NCI-H2171 treated with DMSO at 0.1 percent for 48 hours (cell line): Measurements from ENCODE around the gene DST.

Experiments
- DNase-seq: peaks from one replicate; lab custom pipeline; 2025; lab: John Stamatoyannopoulos, UW

The DST gene

GRCh38 chr6:56480654-56481337, 161.9 kb downstream of the DST start:
- no peak for DNase-seq

GRCh38 chr6:56480246-56480645, 162.4 kb downstream of the DST start:
- DNase-seq, result no peak

DNA sequence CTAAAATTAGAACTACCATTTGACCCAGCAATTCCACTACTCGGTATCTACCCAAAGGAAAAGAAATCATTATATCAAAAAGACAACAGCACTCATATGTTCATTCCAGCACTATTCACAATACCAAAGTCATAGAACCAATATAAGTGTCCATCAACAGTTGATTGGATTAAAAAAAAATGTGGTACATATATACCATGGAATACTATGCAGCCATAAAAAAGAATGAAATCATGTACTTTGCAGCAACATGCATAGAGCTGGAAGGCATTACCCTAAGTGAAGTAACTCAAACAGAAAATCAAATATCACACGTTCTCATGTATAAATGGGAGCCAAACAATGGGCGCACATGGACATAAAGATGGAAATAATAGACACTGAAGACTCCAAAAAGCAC, 163.3 kb downstream of the DST start:
- no peak for DNase-seq

- DNase-seq, result no peak
These were observed 164.5 kb downstream of the DST start for GRCh38 chr6:56478202-56478601.

GRCh38 chr6:56477241-56477640, 165.4 kb downstream of the DST start:
- no peak for DNase-seq

GRCh38 chr6:56475736-56476457, 166.8 kb downstream of the DST start:
- no peak for DNase-seq

DNA sequence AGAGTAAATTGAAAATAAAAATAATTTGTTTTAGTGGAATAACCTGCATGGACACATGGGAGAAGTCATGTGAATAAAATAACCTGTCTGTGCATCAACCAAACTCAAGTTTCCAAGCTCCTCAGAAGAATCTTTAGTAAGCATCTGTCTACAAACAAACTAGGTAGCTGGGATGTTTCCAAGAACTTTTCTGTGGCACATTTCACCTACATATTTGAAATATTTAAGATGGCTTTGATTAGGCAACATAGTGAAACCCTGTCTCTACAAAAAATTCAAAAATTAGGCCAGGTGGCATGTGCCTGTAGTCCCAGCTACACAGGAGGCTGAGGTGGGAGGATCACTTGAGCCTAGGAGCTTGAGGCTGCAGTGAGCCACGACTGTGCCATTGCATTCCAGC, 168.2 kb downstream of the DST start:
- no peak for DNase-seq

- DNase-seq, result no peak
These were observed 179.2 kb downstream of the DST start for GRCh38 chr6:56463443-56463842.

DNA sequence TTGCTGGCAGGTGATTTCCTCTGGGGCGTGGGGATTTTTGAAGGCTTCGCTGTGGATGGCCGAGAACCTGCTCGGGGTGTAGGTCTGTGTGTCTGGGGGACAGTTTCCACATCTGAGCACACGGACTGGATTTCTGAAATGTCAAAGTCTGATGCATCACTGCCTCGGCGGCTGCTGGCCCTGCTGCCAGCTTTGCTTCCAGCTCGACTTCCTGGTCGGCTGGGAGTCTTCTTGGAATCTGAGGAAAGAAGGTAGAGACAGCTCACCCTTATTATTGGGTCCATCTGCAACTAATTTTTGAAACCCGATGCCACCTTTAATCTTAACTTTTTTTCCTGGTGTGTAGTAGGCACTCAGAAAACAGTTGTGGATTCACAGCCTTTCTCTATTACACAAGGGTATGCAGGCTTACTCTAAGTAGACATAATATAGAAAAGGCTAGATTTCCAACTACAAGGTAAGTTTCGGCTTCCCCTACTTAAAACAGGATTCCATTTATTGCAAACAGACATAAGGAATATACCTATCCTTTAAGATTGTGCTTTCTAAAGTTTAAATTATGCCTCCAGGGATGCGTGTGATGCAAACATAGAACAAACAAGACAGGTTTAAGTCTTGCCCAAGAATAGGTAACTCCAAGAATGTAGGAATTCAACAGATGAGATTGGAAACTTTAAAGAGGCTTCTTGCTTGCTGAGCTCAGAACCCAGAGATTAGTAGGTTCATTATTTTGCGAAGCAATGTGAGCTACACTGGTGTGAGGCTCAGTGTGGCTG, 183.5 kb downstream of the DST start:
- no peak for DNase-seq

GRCh38 chr6:56458324-56458884, 184.3 kb downstream of the DST start:
- no peak for DNase-seq

DNA sequence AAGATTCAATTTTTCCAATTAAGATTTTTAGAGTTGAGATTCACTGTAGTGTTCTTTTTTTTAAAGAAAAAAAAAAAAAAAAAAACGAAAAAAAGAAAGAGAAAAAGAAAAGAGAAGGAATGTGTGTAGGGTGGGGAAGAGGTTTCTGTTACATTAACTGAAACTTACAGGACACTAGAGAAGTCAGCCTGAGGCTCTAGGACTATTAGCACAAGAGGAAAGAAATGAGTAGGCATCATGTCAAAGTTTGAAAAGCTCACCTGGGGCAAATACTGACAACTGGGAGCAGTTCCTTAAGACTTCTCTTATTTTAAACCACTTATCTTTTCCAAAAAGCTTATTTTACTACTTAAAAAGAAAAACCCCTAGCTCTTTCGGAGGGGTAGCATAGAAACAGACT, 185.9 kb downstream of the DST start:
- no peak for DNase-seq

GRCh38 chr6:56450882-56451739, 191.6 kb downstream of the DST start:
- no peak for DNase-seq

GRCh38 chr6:56450376-56450775, 192.3 kb downstream of the DST start:
- no peak for DNase-seq

DNA sequence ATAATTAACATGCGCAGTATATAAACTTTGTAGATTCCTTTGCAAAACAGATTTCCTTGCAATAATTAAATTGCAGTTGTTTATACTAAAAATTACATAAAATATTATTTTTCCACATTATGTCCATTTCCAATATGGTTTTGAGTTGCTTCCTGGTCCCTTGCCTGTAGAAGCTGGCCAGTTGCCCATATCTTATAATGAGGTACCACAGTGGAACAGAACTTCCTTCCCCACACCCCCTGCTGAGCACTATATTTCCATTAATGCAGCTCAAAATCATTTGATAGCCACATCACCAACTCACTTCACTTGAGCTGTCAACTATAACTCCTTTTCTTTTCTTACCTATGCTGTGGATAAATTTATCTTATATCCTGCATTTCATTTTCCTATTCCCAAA, 194.6 kb downstream of the DST start:
- no peak for DNase-seq

DNA sequence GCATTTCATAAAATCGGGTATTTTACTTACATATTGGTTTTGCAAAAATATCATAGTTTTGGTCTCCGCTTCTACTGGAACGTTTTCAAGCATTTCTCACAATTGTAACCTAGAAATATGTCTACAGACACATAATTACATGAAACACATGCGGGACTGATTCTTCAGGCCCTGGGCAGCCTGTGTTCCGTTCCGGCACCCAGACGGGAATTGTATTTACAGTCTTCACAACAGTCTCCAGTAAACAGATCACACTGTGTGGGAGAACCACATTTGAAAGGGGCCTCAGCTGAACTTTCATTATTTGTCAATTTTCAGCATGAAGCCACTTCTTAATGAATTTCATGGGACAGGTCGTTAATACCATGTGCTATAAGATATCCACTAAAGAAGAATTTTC, 196.9 kb downstream of the DST start:
- no peak for DNase-seq

DNA sequence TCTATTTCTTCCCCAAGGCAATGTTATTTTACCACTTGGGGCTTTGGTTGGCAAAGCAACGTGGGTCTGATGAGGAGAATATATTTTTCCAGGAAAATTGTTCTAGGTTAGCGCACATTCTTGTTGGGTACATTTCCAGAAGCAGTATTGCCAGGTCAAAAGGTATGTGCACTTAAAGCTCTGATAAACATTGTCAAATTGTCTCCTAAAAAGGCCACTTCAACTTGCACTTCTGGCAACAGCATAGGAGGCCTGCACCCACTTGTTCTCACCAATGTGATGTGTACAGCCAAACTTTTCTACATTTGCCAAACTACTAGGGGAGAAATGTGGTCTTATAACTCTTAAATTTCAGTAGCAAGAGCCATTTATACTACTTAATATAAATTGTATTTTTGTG, 197.8 kb downstream of the DST start:
- no peak for DNase-seq

DNA sequence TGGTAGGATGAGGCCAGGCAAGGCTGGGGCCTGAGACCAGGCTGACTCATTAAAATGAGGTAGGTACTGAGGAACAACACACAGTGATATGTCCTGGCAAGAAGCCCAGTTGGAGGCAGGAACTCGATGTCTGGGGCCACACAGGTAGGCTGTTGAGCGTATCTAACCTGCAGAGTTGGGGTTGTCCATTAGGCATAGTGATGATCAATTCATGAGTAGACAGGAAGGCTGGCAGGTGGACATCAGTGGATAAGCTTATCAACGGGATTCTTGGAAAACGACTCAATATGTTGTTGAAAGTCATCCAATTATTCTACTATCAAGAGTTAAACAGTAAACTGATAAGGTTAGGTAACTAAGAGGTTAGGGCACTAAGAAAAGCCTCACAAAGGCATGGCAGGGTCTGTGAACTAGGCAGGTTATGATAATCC, 202.1 kb downstream of the DST start:
- no peak for DNase-seq

DNA sequence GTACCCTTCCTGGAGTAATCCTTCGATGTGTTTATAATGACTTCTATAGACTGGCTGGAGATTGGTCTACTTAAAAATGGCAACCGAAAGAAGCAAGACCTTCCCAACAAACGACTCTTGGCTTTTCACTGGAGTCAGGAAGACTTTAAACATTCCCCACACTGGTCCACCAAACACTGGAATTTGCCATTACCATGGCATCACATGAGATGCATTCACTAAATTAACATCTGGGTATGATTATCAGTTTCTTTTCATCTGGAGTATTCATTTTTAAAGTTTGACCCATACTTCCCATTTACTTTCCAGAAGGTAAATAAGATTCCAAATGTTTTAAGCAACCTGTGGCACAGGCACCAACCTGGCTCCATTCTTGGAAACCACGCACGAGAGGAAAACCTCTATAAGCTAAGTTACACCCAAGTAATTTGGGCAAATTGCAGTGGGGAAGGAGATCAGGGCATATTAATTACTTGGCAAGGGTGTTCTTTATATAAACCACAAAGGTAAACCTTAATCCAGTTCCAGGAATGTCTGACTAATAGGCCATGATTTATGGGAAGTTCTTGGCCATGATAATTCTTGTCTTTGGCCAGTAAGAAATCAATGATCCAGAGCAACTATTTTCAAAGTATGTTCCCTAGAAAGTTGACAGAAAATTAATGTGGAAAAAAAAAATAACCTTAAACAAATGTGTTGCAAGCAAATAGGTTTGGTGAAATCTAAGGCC, 205.4 kb downstream of the DST start:
- DNase-seq, result no peak

- no peak for DNase-seq
These were observed 206.9 kb downstream of the DST start for GRCh38 chr6:56435754-56436153.

GRCh38 chr6:56435326-56435725, 207.4 kb downstream of the DST start:
- no peak for DNase-seq

DNA sequence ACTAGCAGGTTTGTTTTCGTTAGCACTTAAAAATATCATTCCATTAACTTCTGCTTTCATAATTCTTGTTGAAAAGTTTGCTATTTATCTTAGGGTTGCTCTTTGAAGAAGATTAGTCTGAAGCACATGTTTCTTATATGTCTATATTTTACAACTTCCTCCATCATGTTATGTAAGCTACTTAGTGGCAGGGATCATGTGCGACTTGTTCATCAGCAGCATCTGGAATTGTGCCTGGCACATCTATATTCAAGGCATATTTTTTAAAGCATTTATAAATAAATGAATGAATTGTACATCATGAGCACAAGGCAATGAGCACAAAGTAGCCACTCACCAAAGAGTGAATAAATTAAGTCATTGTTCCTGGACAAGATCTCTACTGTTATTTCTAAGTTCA, 208.1 kb downstream of the DST start:
- DNase-seq, result no peak
